Measurements from ENCODE around the gene ZFPM1. TPM values are rescaled to one million over a fixed set of nuclear protein-coding genes. Genes with fewer than 3 reads are reported as not detected.

Gene ZFPM1
- total RNA-seq, 1 experiment from 2014 or later: 1.1 TPM

DNA sequence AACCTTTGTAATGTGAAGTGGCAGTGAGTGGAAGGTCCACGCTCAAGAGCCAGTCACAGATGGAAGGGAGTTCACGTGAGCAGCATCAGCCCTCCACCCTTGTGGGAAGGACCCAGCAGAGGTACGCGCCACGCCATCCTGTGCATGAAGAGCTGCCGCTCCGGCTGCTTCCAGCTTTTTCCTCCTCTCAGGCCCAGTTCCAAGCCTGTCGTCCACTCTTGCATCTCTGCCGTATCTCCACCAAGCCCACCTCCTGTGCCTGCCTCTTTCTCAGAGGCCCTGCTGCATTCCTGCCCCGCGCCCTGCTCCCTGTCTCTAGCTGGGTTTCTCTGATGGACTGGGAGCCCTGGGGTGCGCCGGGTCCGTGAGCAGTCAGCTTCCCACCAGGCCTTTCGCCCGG is 127.3 kb downstream of the ZFPM1 start:
- H3K4me3 ChIP-seq (ENCODE audit: insufficient read depth, low read depth, low read length): no peak overlapping the region
- H3K36me3 ChIP-seq (replicated peaks; ENCODE audit: control insufficient read depth, insufficient read depth, low read length): peaks cover 30% of the 10 kb centered on the region
- DNase-seq: no peak
- H3K27me3 ChIP-seq (ENCODE audit: control insufficient read depth, insufficient read depth, low read length): no peaks in the 10 kb centered on the region

DNA sequence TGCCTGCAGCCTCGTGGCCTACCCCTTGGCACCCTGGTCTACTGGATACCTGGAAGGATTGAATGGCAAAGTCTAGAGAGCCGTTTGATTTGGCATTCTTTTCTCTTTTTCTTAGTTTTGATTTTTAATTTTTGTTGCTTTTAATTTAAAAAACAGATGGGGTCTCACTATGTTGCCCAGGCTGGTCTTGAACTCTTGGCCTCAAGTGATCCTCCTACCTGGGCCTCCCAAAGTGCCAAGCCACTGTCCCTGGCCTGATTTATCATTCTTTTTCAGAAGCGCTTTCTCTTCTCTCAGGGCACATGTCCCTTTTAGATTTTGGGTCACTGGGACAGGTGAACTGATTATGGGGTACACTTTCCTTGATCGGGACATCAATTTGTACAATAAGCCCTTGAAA is 128.0 kb downstream of the ZFPM1 start:
- Histone ChIP-seq H3K27me3 (ENCODE audit: control insufficient read depth, insufficient read depth, low read length) (no peaks in the 10 kb centered on the region), H3K4me3 (ENCODE audit: insufficient read depth, low read depth, low read length) (no peak overlapping the region), H3K36me3 (replicated peaks; ENCODE audit: control insufficient read depth, insufficient read depth, low read length) (peaks cover 30% of the 10 kb centered on the region)
- DNase-seq: no peak

DNA sequence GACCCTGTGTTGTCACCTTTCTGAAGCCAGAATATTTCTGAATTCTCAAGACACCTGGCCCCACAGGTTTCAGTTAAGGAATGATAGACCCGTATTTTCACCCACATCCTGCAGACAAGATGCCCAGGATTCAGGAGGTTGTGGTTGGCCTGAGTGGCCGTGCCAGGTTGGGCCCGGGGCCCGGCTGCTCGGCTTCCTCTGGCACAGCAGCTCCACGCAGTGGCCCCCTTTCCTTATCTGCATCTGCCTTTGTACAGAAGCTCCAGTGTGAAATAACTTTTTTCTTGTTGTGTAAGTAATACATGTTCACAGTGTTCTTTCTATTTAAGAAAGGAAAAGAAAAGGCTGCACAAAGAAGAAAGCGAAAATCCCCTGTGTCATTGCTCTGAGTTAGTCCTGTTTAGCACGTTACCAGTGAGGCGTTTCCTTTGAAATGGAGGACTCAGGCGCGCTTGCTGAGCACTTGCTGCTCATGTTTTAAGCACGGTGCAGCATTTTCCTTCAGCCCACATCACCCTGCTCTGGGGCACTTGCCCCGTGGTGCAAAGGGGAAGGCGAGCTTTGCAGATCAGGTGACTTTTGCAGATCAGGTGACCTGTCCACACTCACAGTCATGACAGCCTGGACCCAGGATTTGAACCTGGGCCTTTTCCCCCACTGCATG is 130.0 kb downstream of the ZFPM1 start:
- no peak for DNase-seq
- H3K36me3 ChIP-seq (replicated peaks; ENCODE audit: control insufficient read depth, insufficient read depth, low read length): peaks cover 24% of the 10 kb centered on the region
- H3K27me3 ChIP-seq (ENCODE audit: control insufficient read depth, insufficient read depth, low read length): no peaks in the 10 kb centered on the region
- no peak overlapping the region for H3K4me3 ChIP-seq (ENCODE audit: insufficient read depth, low read depth, low read length)

DNA sequence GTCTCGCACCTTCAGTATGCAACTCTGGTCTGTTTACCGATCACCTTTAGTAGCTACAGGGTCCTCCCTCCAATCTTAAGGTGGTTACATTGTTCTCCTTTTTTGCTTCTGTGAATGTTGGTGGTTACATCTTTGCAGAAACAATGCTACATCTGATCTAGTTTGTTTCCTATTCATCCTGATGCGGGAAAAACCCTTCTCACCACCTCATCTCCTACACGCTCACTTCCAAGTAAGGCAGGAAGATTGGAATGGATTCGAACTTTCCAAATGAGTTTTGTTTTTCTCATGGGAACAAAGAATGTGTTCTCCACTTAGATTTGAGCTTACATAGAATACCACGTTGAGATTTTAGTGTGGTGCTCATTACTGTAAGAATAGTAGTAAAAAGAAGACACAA is 131.6 kb downstream of the ZFPM1 start:
- no peaks in the 10 kb centered on the region for H3K27me3 ChIP-seq (ENCODE audit: control insufficient read depth, insufficient read depth, low read length)
- no peak overlapping the region for H3K4me3 ChIP-seq (ENCODE audit: insufficient read depth, low read depth, low read length)
- DNase-seq: no peak
- peaks cover 35% of the 10 kb centered on the region for H3K36me3 ChIP-seq (replicated peaks; ENCODE audit: control insufficient read depth, insufficient read depth, low read length)

DNA sequence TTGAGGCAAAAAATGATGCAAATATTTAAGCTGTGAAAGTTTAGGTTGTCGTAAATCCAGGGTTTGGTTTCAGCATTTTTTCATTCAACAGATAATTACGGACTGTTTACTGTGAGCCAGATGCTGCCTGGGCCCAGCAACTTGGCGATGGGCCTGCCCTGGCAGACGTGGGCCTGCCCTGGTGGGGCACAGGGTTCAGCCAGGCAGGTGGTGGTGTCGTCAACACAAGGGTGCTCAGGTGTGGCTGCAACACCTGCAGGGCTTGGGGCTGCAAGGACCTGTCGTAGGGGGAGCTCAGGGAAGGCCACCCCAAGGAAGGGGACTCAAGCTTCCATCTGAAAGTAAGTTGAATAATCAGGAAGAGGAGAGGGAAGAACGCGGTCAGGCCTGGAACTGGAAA is 132.2 kb downstream of the ZFPM1 start:
- no peaks in the 10 kb centered on the region for H3K27me3 ChIP-seq (ENCODE audit: control insufficient read depth, insufficient read depth, low read length)
- no peak for DNase-seq
- no peak overlapping the region for H3K4me3 ChIP-seq (ENCODE audit: insufficient read depth, low read depth, low read length)
- peaks cover 39% of the 10 kb centered on the region for H3K36me3 ChIP-seq (replicated peaks; ENCODE audit: control insufficient read depth, insufficient read depth, low read length)

DNA sequence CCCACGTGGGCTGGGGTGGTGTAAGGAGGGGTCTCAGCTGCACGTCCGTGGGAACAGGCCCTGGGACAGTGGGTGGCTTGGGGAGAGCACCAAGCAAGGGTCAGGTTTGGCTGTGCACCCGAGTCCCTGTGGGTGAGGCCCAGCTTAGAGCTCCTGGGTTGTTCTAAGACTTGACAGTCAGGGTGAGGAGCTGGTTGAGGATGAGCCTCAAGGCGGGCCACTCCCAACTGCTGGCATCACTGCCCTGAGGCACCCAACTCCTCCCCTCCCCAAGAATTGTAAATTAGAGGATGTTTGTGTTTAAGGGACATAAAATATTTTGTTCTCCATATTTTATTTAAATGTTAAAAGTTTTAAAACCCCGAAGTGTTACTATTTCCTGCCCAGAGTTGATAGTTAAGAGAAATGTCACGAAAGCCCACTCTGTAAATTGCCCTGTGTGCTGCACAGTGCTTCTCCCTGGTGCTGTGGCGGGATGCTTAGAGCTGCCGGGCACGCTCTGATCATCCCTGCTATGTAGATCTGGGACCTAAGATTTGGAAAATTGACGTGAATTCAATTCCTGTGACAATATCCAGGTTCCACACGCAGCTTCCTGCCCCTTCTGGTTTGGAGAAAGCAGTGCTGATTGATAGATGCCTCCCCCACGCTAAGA is 133.0 kb downstream of the ZFPM1 start:
- no peak for DNase-seq
- H3K4me3 ChIP-seq (ENCODE audit: insufficient read depth, low read depth, low read length): no peak overlapping the region
- H3K27me3 ChIP-seq (ENCODE audit: control insufficient read depth, insufficient read depth, low read length): no peaks in the 10 kb centered on the region
- H3K36me3 ChIP-seq (replicated peaks; ENCODE audit: control insufficient read depth, insufficient read depth, low read length): peaks cover 36% of the 10 kb centered on the region

Other genes with a start within 250 kb of the ZFPM1 start
- gene ZNF469, start 70.3 kb upstream of the ZFPM1 start, total RNA-seq (2014; rRNA removed; shearing (Covaris generic)): 0.28 and 0.44 TPM in 2 replicates
- gene ZC3H18, start 117.1 kb downstream of the ZFPM1 start, total RNA-seq (2014; rRNA removed; shearing (Covaris generic)): 19.5 and 20.0 TPM in 2 replicates
- gene IL17C, start 185.3 kb downstream of the ZFPM1 start, total RNA-seq (2014; rRNA removed; shearing (Covaris generic)): 0.14 and 0.30 TPM in 2 replicates
- 199 and 215 TPM in 2 replicates for gene CYBA, start 197.8 kb downstream of the ZFPM1 start, total RNA-seq (2014; rRNA removed; shearing (Covaris generic))
- gene MVD, start 209.8 kb downstream of the ZFPM1 start, total RNA-seq (2014; rRNA removed; shearing (Covaris generic)): 98.8 and 100 TPM in 2 replicates
- gene SNAI3, start 233.2 kb downstream of the ZFPM1 start, total RNA-seq (2014; rRNA removed; shearing (Covaris generic)): 2.0 and 2.9 TPM in 2 replicates